ENCODE measurements around the gene SRSF4. TPM values are rescaled to one million over a fixed set of nuclear protein-coding genes. Genes with fewer than 3 reads are reported as not detected.

The SRSF4 gene
- polyA plus RNA-seq, 1 of the 3 experiments (the other 2 are of a cell fraction) = 62.6 TPM

- TF ChIP-seq MXI1 (IDR thresholded peaks at IDR 0.05; ENCODE audit: low read depth, low read length) (no peak), USF1 (IDR thresholded peaks at IDR 0.05; ENCODE audit: borderline replicate concordance, low read depth) (no peak), FOXM1 (IDR thresholded peaks at IDR 0.05; ENCODE audit: low read depth) (0 out of 2 replicates have a peak, but pooled peaks have one; percentile 50), MEF2A (IDR thresholded peaks at IDR 0.05; ENCODE audit: borderline replicate concordance, low read depth) (peak; percentile 26; the same call in 1 of the 2 replicates), SMC3 (IDR thresholded peaks at IDR 0.05; ENCODE audit: low read depth, low read length) (no peak), EZH2phosphoT487 (IDR thresholded peaks at IDR 0.05; ENCODE audit: borderline replicate concordance, low read depth) (no peak)
- TF ChIP-seq, protein P1, sequence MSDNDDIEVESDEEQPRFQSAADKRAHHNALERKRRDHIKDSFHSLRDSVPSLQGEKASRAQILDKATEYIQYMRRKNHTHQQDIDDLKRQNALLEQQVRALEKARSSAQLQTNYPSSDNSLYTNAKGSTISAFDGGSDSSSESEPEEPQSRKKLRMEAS (IDR thresholded peaks at IDR 0.05; ENCODE audit: low read depth) = peak; percentile 91
- TF ChIP-seq, protein P2, sequence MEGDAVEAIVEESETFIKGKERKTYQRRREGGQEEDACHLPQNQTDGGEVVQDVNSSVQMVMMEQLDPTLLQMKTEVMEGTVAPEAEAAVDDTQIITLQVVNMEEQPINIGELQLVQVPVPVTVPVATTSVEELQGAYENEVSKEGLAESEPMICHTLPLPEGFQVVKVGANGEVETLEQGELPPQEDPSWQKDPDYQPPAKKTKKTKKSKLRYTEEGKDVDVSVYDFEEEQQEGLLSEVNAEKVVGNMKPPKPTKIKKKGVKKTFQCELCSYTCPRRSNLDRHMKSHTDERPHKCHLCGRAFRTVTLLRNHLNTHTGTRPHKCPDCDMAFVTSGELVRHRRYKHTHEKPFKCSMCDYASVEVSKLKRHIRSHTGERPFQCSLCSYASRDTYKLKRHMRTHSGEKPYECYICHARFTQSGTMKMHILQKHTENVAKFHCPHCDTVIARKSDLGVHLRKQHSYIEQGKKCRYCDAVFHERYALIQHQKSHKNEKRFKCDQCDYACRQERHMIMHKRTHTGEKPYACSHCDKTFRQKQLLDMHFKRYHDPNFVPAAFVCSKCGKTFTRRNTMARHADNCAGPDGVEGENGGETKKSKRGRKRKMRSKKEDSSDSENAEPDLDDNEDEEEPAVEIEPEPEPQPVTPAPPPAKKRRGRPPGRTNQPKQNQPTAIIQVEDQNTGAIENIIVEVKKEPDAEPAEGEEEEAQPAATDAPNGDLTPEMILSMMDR (IDR thresholded peaks at IDR 0.05) = no peak
Measured at GRCh38 chr1:29145739-29146437, 35.8 kb downstream of the SRSF4 start (continued).

DNA sequence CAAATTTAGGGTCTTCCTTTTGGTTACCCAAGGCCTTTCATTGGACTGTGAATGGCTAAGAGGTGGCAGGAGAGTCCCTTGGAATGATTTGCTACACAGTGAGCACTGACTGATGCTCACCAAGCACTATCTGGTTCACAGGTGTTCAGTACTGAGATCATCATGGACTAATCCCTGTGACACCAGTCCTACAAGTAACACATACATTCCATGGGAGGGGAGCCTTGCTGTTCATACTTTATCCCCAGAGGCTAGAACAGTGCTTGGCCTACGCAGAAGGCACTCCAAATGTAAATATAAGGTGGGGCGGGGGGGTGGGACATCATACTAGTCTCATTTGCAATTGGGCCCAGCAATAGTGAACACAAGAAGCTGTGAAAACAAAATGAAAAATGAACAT, 37.5 kb downstream of the SRSF4 start:
- Histone ChIP-seq H3K4me2 (no peak overlapping the region), H3K9me3 (no peaks in the 10 kb centered on the region), H3K27ac (ENCODE audit: low read depth in 2 of 2, low read length in 1 of 2) (no peak overlapping the region), H3K9ac (no peak overlapping the region), H3K4me3 (ENCODE audit: low read depth in 2 of 2, low read length in 1 of 2) (no peak overlapping the region), H3K4me1 (ENCODE audit: control insufficient read depth in 1 of 2, insufficient read depth in 2 of 2, low read depth in 1 of 2, low read length in 1 of 2) (peaks cover 4 to 19% of the 10 kb centered on the region in 2 experiments; a peak in 3 of 4 replicates), H2AFZ (ENCODE audit: low read depth) (no peak overlapping the region), H3K36me3 (replicated peaks in 1 of 2; ENCODE audit: control insufficient read depth in 1 of 2, insufficient read depth in 2 of 2, low read length in 1 of 2) (peaks cover 17 to 33% of the 10 kb centered on the region in 2 experiments), H3F3A (replicated peaks; ENCODE audit: insufficient read depth) (peaks cover 40% of the 10 kb centered on the region), H3K9me2 (no peaks in the 10 kb centered on the region), H3K27me3 (ENCODE audit: insufficient read depth) (no peaks in the 10 kb centered on the region), H4K20me1 (ENCODE audit: insufficient read depth) (peaks cover 6% of the 10 kb centered on the region; the same call in 1 of the 2 replicates), H3K79me2 (ENCODE audit: insufficient read depth) (peaks cover 6% of the 10 kb centered on the region; the same call in 1 of the 2 replicates)
- POLR2A ChIA-PET = no interaction called here
- CTCF ChIA-PET = interaction anchor here (1.5 kb wide), 1 partner anchor 15 kb away, joined by 3 read pairs; no protein-coding TSS in a partner anchor
- TF ChIP-seq, protein P3, sequence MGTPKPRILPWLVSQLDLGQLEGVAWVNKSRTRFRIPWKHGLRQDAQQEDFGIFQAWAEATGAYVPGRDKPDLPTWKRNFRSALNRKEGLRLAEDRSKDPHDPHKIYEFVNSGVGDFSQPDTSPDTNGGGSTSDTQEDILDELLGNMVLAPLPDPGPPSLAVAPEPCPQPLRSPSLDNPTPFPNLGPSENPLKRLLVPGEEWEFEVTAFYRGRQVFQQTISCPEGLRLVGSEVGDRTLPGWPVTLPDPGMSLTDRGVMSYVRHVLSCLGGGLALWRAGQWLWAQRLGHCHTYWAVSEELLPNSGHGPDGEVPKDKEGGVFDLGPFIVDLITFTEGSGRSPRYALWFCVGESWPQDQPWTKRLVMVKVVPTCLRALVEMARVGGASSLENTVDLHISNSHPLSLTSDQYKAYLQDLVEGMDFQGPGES (IDR thresholded peaks at IDR 0.05; ENCODE audit: low read depth, low read length) = no peak
- TF ChIP-seq, protein P1 (IDR thresholded peaks at IDR 0.05; ENCODE audit: low read depth) = no peak
- TF ChIP-seq EP300 (IDR thresholded peaks at IDR 0.05; ENCODE audit: borderline replicate concordance in 1 of 2, low read depth in 1 of 2, low read length in 1 of 2) = no peak
- TF ChIP-seq, protein P4, sequence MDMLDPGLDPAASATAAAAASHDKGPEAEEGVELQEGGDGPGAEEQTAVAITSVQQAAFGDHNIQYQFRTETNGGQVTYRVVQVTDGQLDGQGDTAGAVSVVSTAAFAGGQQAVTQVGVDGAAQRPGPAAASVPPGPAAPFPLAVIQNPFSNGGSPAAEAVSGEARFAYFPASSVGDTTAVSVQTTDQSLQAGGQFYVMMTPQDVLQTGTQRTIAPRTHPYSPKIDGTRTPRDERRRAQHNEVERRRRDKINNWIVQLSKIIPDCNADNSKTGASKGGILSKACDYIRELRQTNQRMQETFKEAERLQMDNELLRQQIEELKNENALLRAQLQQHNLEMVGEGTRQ (IDR thresholded peaks at IDR 0.05; ENCODE audit: borderline replicate concordance, low read depth, low read length) = no peak
- no peak for TF ChIP-seq GATA2 (CRISPR knock-in tag; IDR thresholded peaks at IDR 0.05)
- no peak for TF ChIP-seq MEF2A (IDR thresholded peaks at IDR 0.05; ENCODE audit: borderline replicate concordance, low read depth)
- TF ChIP-seq, protein P5, sequence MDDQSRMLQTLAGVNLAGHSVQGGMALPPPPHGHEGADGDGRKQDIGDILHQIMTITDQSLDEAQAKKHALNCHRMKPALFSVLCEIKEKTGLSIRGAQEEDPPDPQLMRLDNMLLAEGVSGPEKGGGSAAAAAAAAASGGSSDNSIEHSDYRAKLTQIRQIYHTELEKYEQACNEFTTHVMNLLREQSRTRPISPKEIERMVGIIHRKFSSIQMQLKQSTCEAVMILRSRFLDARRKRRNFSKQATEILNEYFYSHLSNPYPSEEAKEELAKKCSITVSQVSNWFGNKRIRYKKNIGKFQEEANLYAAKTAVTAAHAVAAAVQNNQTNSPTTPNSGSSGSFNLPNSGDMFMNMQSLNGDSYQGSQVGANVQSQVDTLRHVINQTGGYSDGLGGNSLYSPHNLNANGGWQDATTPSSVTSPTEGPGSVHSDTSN (IDR thresholded peaks at IDR 0.05) = no peak
- TF ChIP-seq TAF1 (IDR thresholded peaks at IDR 0.05; ENCODE audit: borderline replicate concordance, low read depth, low read length) = no peak
- no peak for TF ChIP-seq GABPA (IDR thresholded peaks at IDR 0.05; ENCODE audit: low read depth)
- no peak for TF ChIP-seq TCF12 (IDR thresholded peaks at IDR 0.05)
- TF ChIP-seq TEAD4 (IDR thresholded peaks at IDR 0.05; ENCODE audit: borderline replicate concordance, insufficient read depth) = no peak
- TF ChIP-seq JUND (IDR thresholded peaks at IDR 0.05) = no peak
- TF ChIP-seq, protein P2 (IDR thresholded peaks at IDR 0.05) = no peak
- TF ChIP-seq RFX5 (IDR thresholded peaks at IDR 0.05; ENCODE audit: low read length) = no peak
- no peak for TF ChIP-seq SIN3A (IDR thresholded peaks at IDR 0.05; ENCODE audit: borderline replicate concordance, low read depth, low read length)
- WGBS (ENCODE audit: low lambda C conversion rate) = 95% methylated on average over 2 of the region's 2 CpGs
- no peak for DNase-seq

Measured in SK-N-SH (cell line).